A673 (cell line): ENCODE measurements around the gene CDKAL1. TPM values are rescaled to one million over a fixed set of nuclear protein-coding genes. Genes with fewer than 3 reads are reported as not detected.

Experiments used
- BruUV-seq: library from RNA; stranded (reverse); fragments of 400-500 nt; replicated peaks from 2 replicates; lab custom pipeline; 2021; lab: Mats Ljungman, UMichigan
- CTCF ChIA-PET: fragments of 300-600 bp; sonication (Branson Sonifier 250); formaldehyde crosslinking; loops from one replicate; lab custom pipeline; 2022; ENCODE audit warnings: antibody characterized with exemption; lab: Charles Lee
- POLR2A ChIA-PET: fragments of 300-600 bp; sonication (Branson Sonifier 250); formaldehyde crosslinking; loops from one replicate; lab custom pipeline; 2022; ENCODE audit warnings: antibody characterized with exemption; ENCODE audit not compliant: low non-redundant PET; lab: Charles Lee
- DNase-seq: peaks from one replicate; pipeline ENCODE4 v3.0.0-alpha.2; 2015; ENCODE audit warnings: low spot score
- H3K27ac ChIP-seq: fragments of 200-600 bp; sonication (generic); 2 replicates; pipeline ENCODE4 v1.5.1; 2016; ENCODE audit warnings: mixed run types, low read depth, mild to moderate bottlenecking, mixed read lengths, antibody characterized with exemption, low read length; ENCODE audit not compliant: poor library complexity, severe bottlenecking
- H3K27me3 ChIP-seq: fragments of 200-600 bp; sonication (generic); replicated peaks from 2 replicates; pipeline ENCODE4 v1.6.1; 2017; ENCODE audit warnings: mixed run types, low read depth, mild to moderate bottlenecking, mixed read lengths, antibody characterized with exemption, low read length; ENCODE audit not compliant: insufficient read depth, poor library complexity
- H3K36me3 ChIP-seq: fragments of 200-600 bp; sonication (generic); 2 replicates; pipeline ENCODE4 v1.6.1; 2016; ENCODE audit warnings: mixed run types, mild to moderate bottlenecking, mixed read lengths, antibody characterized with exemption, low read length; ENCODE audit not compliant: insufficient read depth, poor library complexity, severe bottlenecking
- H3K4me1 ChIP-seq: fragments of 200-600 bp; sonication (generic); 2 replicates; pipeline ENCODE4 v1.6.1; 2017; ENCODE audit warnings: mixed run types, mild to moderate bottlenecking, mixed read lengths, antibody characterized with exemption, low read length; ENCODE audit not compliant: insufficient read depth, poor library complexity, severe bottlenecking
- H3K4me3 ChIP-seq: fragments of 200-600 bp; sonication (generic); 2 replicates; pipeline ENCODE4 v1.5.1; 2016; ENCODE audit warnings: low read depth, mixed run types, mild to moderate bottlenecking, mixed read lengths, low read length; ENCODE audit not compliant: poor library complexity, severe bottlenecking
- H3K9me3 ChIP-seq: fragments of 200-600 bp; sonication (generic); 2 replicates; pipeline ENCODE4 v1.6.1; 2016; ENCODE audit warnings: mixed run types, low read depth, mild to moderate bottlenecking, mixed read lengths, antibody characterized with exemption, low read length; ENCODE audit not compliant: poor library complexity, severe bottlenecking
- EZH2 ChIP-seq: fragments of 200-600 bp; sonication (generic); IDR thresholded peaks from 2 replicates; pipeline ENCODE4 v1.6.1; 2017; ENCODE audit warnings: borderline replicate concordance, low read depth, mild to moderate bottlenecking, mixed read lengths, antibody characterized with exemption, low read length; ENCODE audit not compliant: poor library complexity, severe bottlenecking
- intact Hi-C: fragments of 100-400 bp; cut with micrococcal nuclease; formaldehyde crosslinking; loops from one replicate; pipeline ENCODE4 v1.10.0; 2022; ENCODE audit not compliant: unreplicated experiment
- total RNA-seq: library from RNA; stranded (reverse); gene quantifications from 2 replicates; pipeline ENCODE4 v1.2.3, GENCODE V29; 2021
- TF ChIP-seq, protein P1 (sequence below): fragments of 300-800, 200-600 bp; sonication (generic); conservative IDR thresholded peaks from 2 replicates; pipeline ENCODE4 v1.5.1; 2017; ENCODE audit warnings: low read depth, mild to moderate bottlenecking, antibody characterized with exemption, low read length, moderate library complexity, mixed read lengths

CDKAL1 gene
- total RNA-seq, 1 experiment from 2014 or later = 35.5 TPM

DNA sequence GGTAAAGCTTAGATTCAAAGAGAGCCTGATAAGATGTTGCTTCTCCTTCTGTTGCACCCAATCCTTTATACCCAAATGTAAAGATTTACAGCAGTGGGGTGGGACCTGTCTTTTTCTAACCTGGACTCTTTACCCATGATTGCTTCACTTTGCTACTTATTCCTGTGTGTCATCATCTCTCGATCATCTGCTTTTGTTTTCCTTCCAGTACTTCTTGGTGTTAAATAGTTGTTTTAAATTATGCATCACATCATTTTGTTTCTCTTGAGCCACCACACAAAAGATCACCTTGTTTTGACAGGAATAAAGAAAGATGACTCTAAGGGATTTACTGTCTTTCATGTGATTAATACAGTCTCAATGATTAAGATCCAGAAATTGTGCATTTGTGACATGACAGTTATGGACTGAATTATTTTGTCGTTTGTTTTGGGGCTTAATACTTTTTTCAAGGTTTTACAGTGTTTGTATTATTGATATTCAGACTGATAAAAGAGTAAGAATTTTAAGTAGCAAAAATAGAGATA is 123.1 kb downstream of the CDKAL1 start:
- ChIA-PET POLR2A (no interaction called here), CTCF (no interaction called here)
- no peak for TF ChIP-seq EZH2
- TF ChIP-seq, protein P1, sequence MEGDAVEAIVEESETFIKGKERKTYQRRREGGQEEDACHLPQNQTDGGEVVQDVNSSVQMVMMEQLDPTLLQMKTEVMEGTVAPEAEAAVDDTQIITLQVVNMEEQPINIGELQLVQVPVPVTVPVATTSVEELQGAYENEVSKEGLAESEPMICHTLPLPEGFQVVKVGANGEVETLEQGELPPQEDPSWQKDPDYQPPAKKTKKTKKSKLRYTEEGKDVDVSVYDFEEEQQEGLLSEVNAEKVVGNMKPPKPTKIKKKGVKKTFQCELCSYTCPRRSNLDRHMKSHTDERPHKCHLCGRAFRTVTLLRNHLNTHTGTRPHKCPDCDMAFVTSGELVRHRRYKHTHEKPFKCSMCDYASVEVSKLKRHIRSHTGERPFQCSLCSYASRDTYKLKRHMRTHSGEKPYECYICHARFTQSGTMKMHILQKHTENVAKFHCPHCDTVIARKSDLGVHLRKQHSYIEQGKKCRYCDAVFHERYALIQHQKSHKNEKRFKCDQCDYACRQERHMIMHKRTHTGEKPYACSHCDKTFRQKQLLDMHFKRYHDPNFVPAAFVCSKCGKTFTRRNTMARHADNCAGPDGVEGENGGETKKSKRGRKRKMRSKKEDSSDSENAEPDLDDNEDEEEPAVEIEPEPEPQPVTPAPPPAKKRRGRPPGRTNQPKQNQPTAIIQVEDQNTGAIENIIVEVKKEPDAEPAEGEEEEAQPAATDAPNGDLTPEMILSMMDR = no peak
- H3K9me3 ChIP-seq = no peaks in the 10 kb centered on the region
- H3K36me3 ChIP-seq = no peaks in the 10 kb centered on the region
- no peak overlapping the region for H3K4me3 ChIP-seq
- intact Hi-C loops = no loop called here
- H3K4me1 ChIP-seq = peaks cover 17% of the 10 kb centered on the region
- H3K27ac ChIP-seq = no peak overlapping the region
- H3K27me3 ChIP-seq = no peaks in the 10 kb centered on the region
- no peak for DNase-seq
- no TSS peak for BruUV-seq

DNA sequence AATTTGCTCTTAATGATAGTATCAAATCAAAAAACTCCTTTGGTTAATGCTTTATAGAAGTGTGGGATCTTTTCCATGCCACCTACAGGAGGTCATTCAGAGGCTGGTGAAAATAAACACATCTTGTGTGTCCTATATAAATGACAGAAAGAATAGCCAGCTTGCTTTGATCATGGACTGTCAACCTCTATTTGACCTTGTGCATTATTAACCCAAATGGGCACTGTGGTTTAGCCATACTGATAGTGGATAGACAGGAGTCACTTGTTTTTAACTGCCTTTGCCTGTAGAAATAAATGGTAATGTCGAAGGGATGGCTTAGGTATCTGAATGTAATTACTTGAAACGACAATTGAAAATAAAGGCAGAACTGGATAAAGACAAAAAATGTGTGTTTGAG is 123.8 kb downstream of the CDKAL1 start:
- Histone ChIP-seq H3K4me1 (peaks cover 24% of the 10 kb centered on the region), H3K27me3 (no peaks in the 10 kb centered on the region), H3K36me3 (no peaks in the 10 kb centered on the region), H3K4me3 (no peak overlapping the region), H3K9me3 (no peaks in the 10 kb centered on the region), H3K27ac (no peak overlapping the region)
- DNase-seq = no peak
- TF ChIP-seq, protein P1 = no peak
- TF ChIP-seq EZH2 = no peak
- CTCF ChIA-PET = no interaction called here
- BruUV-seq = no TSS peak
- intact Hi-C loops = no loop called here
- POLR2A ChIA-PET = no interaction called here

DNA sequence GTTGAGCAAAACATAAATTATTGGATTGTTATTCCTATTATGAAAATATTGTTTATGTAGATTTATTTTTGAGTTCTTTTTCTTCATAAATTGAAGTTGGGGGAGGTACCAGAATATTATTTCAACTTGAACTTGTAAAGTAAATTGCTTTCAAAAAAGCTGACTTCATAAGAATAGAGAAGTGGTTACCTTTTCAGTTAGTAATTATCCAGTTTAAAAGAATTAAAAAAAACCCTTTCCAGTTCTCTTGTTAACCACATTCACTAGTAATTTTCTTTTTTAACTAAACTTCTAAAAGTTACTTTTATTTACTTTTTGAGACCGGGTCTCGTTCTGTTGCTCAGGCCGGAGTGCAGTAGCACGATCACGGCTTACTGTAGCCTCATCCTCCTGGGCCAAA is 124.3 kb downstream of the CDKAL1 start:
- BruUV-seq = no TSS peak
- no peak for DNase-seq
- CTCF ChIA-PET = no interaction called here
- intact Hi-C loops = no loop called here
- Histone ChIP-seq H3K36me3 (no peaks in the 10 kb centered on the region), H3K9me3 (no peaks in the 10 kb centered on the region), H3K4me3 (no peak overlapping the region), H3K27ac (no peak overlapping the region), H3K27me3 (no peaks in the 10 kb centered on the region), H3K4me1 (peaks cover 28% of the 10 kb centered on the region)
- POLR2A ChIA-PET = no interaction called here
- TF ChIP-seq, protein P1 = no peak
- no peak for TF ChIP-seq EZH2
